Tibial nerve (tissue), 4 donors: Measurements from ENCODE around the gene HAPSTR1. TPM values are rescaled to one million over a fixed set of nuclear protein-coding genes. Genes with fewer than 3 reads are reported as not detected.

Source experiments
- DNase-seq, 2 donors: peaks; one replicate each; pipeline ENCODE4 v3.0.0-alpha.2; 2019; ENCODE audit warnings: low spot score in 2 of 2
- H3K27ac ChIP-seq, 4 donors: fragments of 200-600 bp; sonication (generic) in 3 of 4; one replicate each; pipeline ENCODE4 v1.5.1; 2017 to 2019; ENCODE audit warnings: mild to moderate bottlenecking in 1 of 4
- H3K27me3 ChIP-seq, 2 donors: fragments of 200-600 bp; sonication (generic) in 1 of 2; one replicate each; pipeline versions ENCODE4 v1.5.1 to v1.6.0; 2017 to 2019
- H3K36me3 ChIP-seq, 3 donors: fragments of 200-600 bp; sonication (generic); one replicate each; pipeline ENCODE4 v1.5.1; 2018 to 2019
- H3K4me1 ChIP-seq, 4 donors: fragments of 200-600 bp; sonication (generic) in 3 of 4; one replicate each; pipeline ENCODE4 v1.5.1; 2017 to 2019
- H3K4me3 ChIP-seq, 4 donors: fragments of 200-600 bp; sonication (generic) in 3 of 4; one replicate each; pipeline ENCODE4 v1.5.1; 2017 to 2019; ENCODE audit warnings: mild to moderate bottlenecking in 1 of 4, moderate library complexity in 1 of 4
- H3K9me3 ChIP-seq, 4 donors: fragments of 200-600 bp; sonication (generic) in 3 of 4; one replicate each; pipeline ENCODE4 v1.5.1; 2017 to 2019
- EP300 ChIP-seq, 2 donors: sonication (generic); formaldehyde crosslinking; IDR thresholded peaks; one replicate each; pipeline ENCODE4 v1.6.1; 2017; ENCODE audit warnings: antibody characterized with exemption in 2 of 2, mild to moderate bottlenecking in 1 of 2
- POLR2A ChIP-seq, 2 donors: fragments of 450-650 bp; IDR thresholded peaks; one replicate each; pipeline ENCODE4 v1.6.1; 2017; ENCODE audit warnings: antibody characterized with exemption in 2 of 2, mild to moderate bottlenecking in 2 of 2, moderate library complexity in 2 of 2
- WGBS, 2 donors: methylation state at CpG; one replicate each; pipeline ENCODE4 v1.1.5; 2018; 5-methylcytosine and 5-hydroxymethylcytosine counted together
- total RNA-seq, 4 donors: library from RNA; depleted of rRNA; stranded (reverse); fragments of >200 nt; gene quantifications; one replicate each; pipeline ENCODE4 v1.1.0, GENCODE V29; 2016
- TF ChIP-seq, protein P1 (sequence below), 5 experiments: fragments of 200-600 bp in 3 of 5; fragments of 450-650 bp in 2 of 5; sonication (generic) in 3 of 5; IDR thresholded peaks; one replicate each; pipeline ENCODE4 v1.5.1; 2016 to 2019; ENCODE audit warnings: antibody characterized with exemption in 5 of 5, mild to moderate bottlenecking in 3 of 5, moderate library complexity in 2 of 5

HAPSTR1 gene
- total RNA-seq, 4 donors from 2014 or later, result 39.9 to 54.3 (median 50.6) TPM

DNA sequence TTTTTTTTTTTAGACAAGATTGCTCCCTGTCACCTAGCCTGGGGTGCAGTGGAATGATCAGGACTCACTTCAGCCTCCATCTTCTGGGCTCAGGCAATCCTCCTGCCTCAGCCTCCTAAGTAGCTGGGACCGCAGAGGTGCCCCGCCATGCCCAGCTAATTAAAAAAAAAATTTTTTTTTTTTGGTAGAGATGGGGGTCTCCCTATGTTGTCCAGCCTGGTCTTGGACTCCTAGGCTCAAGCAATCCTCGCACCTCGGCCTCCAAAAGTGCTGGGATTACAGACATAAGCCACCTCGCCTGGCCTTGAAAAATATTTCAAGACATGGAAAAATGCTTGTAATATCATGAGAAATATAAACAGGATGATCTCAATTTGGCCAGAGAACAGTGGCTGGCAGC lies 42.9 kb downstream of the HAPSTR1 start:
- WGBS, 2 donors, result 92 to 96% methylated on average over 5 of the region's 5 CpGs
- no peak for TF ChIP-seq EP300 (IDR thresholded peaks at IDR 0.05)
- no peak for TF ChIP-seq POLR2A (IDR thresholded peaks at IDR 0.05)
- TF ChIP-seq, protein P1, sequence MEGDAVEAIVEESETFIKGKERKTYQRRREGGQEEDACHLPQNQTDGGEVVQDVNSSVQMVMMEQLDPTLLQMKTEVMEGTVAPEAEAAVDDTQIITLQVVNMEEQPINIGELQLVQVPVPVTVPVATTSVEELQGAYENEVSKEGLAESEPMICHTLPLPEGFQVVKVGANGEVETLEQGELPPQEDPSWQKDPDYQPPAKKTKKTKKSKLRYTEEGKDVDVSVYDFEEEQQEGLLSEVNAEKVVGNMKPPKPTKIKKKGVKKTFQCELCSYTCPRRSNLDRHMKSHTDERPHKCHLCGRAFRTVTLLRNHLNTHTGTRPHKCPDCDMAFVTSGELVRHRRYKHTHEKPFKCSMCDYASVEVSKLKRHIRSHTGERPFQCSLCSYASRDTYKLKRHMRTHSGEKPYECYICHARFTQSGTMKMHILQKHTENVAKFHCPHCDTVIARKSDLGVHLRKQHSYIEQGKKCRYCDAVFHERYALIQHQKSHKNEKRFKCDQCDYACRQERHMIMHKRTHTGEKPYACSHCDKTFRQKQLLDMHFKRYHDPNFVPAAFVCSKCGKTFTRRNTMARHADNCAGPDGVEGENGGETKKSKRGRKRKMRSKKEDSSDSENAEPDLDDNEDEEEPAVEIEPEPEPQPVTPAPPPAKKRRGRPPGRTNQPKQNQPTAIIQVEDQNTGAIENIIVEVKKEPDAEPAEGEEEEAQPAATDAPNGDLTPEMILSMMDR (IDR thresholded peaks at IDR 0.05), result no peak
- no peak overlapping the region for H3K4me3 ChIP-seq
- peaks cover 0 to 14% (median 2%) of the 10 kb centered on the region in 4 donors for H3K4me1 ChIP-seq
- H3K27ac ChIP-seq, result no peak overlapping the region
- DNase-seq, result no peak
- no peaks in the 10 kb centered on the region for H3K9me3 ChIP-seq
- no peaks in the 10 kb centered on the region for H3K27me3 ChIP-seq
- no peaks in the 10 kb centered on the region for H3K36me3 ChIP-seq

DNA sequence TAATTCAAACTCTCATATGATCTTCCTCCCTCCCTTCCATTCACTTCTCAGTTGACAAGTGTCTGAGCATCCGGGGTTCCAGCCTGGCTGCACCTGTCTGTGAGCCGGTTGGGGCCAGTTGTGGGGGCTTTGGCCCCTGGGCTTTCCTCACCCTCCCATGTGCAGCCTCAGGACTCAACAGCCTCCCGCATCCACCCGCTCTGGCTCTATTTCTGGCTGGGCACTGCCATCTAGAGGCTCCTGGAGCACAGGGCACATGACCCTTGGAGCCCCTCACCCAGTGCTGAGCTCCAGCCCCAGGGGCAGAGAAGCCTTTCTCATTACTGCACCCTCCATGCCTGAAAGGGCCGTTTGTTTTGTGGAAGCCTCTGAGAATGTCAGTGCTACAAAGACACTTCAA lies 43.3 kb downstream of the HAPSTR1 start:
- no peak for TF ChIP-seq POLR2A (IDR thresholded peaks at IDR 0.05)
- TF ChIP-seq, protein P1 (IDR thresholded peaks at IDR 0.05), result peak; percentile 15 to 38 (median 32)
- Histone ChIP-seq H3K4me3 (no peak overlapping the region), H3K36me3 (no peaks in the 10 kb centered on the region), H3K9me3 (no peaks in the 10 kb centered on the region), H3K27ac (no peak overlapping the region), H3K27me3 (no peaks in the 10 kb centered on the region), H3K4me1 (peaks cover 0 to 18% (median 3%) of the 10 kb centered on the region in 4 donors)
- WGBS, 2 donors, result 30 to 42% methylated on average over 3 to 5 of the region's 5 CpGs
- DNase-seq, result peak in 1 of 2 donors; percentile 22

DNA sequence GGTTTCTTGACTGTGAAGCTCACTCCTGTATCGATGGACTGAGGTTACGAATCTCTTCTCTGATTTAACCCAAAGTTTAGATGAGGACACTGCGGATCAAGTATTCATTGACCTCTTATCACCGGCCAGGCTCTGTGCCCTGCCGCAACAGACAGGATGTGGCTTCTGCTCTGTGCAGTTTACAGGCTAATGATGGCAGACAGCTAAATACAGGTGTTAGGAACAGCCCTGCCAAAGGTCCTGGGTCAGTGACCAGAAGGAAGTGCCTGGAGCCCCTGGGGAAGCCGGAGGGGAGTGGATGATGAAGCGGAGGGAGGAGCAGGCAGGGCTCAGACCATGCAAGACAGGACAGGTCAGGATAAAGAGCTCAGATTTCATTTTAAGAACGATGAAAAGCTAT lies 44.4 kb downstream of the HAPSTR1 start:
- H3K27ac ChIP-seq, result no peak overlapping the region
- H3K27me3 ChIP-seq, result no peaks in the 10 kb centered on the region
- TF ChIP-seq EP300 (IDR thresholded peaks at IDR 0.05) (no peak), POLR2A (IDR thresholded peaks at IDR 0.05) (no peak)
- TF ChIP-seq, protein P1 (IDR thresholded peaks at IDR 0.05), result no peak
- peaks cover 0 to 18% (median 3%) of the 10 kb centered on the region in 4 donors for H3K4me1 ChIP-seq
- no peak for DNase-seq
- no peak overlapping the region for H3K4me3 ChIP-seq
- 54 to 56% methylated on average over 8 of the region's 8 CpGs for WGBS, 2 donors
- H3K36me3 ChIP-seq, result no peaks in the 10 kb centered on the region
- H3K9me3 ChIP-seq, result no peaks in the 10 kb centered on the region

DNA sequence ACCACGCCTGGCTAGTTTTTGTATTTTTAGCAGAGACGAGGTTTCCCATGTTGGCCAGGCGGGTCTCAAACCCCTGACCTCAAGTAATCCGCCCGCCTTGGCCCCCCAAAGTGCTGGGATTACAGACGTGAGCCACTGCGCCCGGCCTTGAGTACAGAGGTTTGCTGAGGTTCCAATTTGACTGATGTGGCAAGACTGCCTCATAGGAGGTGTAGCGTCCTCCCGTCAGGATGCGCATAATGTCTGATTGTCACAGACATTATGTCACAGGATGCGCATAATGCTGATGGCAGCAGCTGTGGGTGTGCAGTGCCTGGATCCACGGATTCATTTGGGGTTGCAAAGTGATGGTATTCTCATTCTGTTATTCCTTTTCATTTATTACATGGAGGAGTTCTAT lies 45.2 kb downstream of the HAPSTR1 start:
- WGBS, 2 donors, result 82 to 85% methylated on average over 13 of the region's 13 CpGs
- Histone ChIP-seq H3K27me3 (no peaks in the 10 kb centered on the region), H3K27ac (no peak overlapping the region), H3K4me3 (no peak overlapping the region), H3K36me3 (no peaks in the 10 kb centered on the region), H3K9me3 (no peaks in the 10 kb centered on the region), H3K4me1 (peaks cover 0 to 18% (median 3%) of the 10 kb centered on the region in 4 donors)
- TF ChIP-seq POLR2A (IDR thresholded peaks at IDR 0.05), result no peak
- TF ChIP-seq, protein P1 (IDR thresholded peaks at IDR 0.05), result no peak
- TF ChIP-seq EP300 (IDR thresholded peaks at IDR 0.05), result no peak
- DNase-seq, result no peak

DNA sequence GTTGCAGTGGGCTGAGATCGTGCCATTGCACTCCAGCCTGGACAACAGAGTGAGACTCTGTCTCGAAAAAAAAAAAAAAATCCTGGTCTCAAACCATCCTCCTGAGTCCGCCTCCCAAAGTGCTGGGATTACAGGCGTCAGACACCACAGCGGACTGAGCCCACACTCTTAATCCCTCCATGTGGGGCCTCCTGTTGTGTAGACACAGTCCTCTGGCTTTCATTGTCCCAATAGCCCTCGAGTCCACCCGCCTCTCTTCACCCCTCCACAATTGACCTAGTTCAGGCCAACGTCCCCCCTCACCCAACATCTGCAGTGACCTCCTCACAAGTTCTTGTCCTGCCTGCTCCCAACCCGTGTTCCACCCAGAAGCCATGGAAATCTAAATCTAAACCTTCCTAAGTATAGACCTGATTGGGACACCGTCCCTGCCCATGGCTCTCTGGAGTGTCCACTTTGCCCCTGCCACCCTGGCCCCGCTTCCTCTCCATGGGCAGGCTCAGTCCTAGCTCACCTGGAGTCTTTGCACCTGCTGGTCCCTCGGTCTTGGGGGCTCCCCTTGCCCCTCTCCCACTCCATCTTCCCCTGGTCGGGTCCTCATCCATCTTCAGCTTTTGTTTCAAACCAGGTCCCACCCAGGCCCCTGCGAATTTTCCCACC lies 46.7 kb downstream of the HAPSTR1 start:
- Histone ChIP-seq H3K36me3 (no peaks in the 10 kb centered on the region), H3K4me3 (no peak overlapping the region), H3K9me3 (no peaks in the 10 kb centered on the region), H3K27ac (no peak overlapping the region), H3K27me3 (no peaks in the 10 kb centered on the region), H3K4me1 (peaks cover 0 to 18% (median 3%) of the 10 kb centered on the region in 4 donors)
- TF ChIP-seq POLR2A (IDR thresholded peaks at IDR 0.05) (no peak), EP300 (IDR thresholded peaks at IDR 0.05) (no peak)
- TF ChIP-seq, protein P1 (IDR thresholded peaks at IDR 0.05), result no peak
- 77 to 79% methylated on average over 14 of the region's 14 CpGs for WGBS, 2 donors
- DNase-seq, result no peak
